Progenitor cell of endocrine pancreas (in vitro differentiated cells): ENCODE data around the gene TRIM47. TPM values are rescaled to one million over a fixed set of nuclear protein-coding genes. Genes with fewer than 3 reads are reported as not detected.

Experiments used
- DNase-seq: peaks from one replicate; pipeline ENCODE4 v3.0.0; 2021; ENCODE audit warnings: low spot score; ENCODE audit not compliant: unreplicated experiment
- H3K27ac Mint-ChIP-seq: 2 replicates; pipeline ENCODE4 v1.8.0; 2021; ENCODE audit warnings: mild to moderate bottlenecking, moderate library complexity, mixed read lengths
- H3K27me3 Mint-ChIP-seq: 2 replicates; pipeline ENCODE4 v1.8.0; 2021; ENCODE audit warnings: mixed read lengths
- H3K36me3 Mint-ChIP-seq: 2 replicates; pipeline ENCODE4 v1.8.0; 2022; ENCODE audit warnings: mixed read lengths; ENCODE audit not compliant: insufficient read depth
- H3K4me1 Mint-ChIP-seq: 2 replicates; pipeline ENCODE4 v1.8.0; 2021; ENCODE audit warnings: low read depth, mixed read lengths
- H3K4me3 Mint-ChIP-seq: 2 replicates; pipeline ENCODE4 v1.8.0; 2021; ENCODE audit warnings: low read depth, mild to moderate bottlenecking, moderate library complexity, mixed read lengths
- H3K9me3 Mint-ChIP-seq: 2 replicates; pipeline ENCODE4 v1.8.0; 2021; ENCODE audit warnings: low read depth, mixed read lengths
- CTCF ChIP-seq: fragments of 200-600 bp; sonication (generic); IDR thresholded peaks from one replicate; pipeline ENCODE4 v1.5.0; 2021; ENCODE audit warnings: antibody characterized with exemption, mild to moderate bottlenecking; ENCODE audit not compliant: unreplicated experiment
- total RNA-seq: library from RNA; stranded (reverse); gene quantifications from 2 replicates; pipeline ENCODE4 v1.2.1, GENCODE V29; 2021

Gene TRIM47
- total RNA-seq, 1 donor from 2014 or later, result 1.0 TPM

- Mint-ChIP-seq H3K4me3 (peak within 1 kb of the TSS; percentile 85), H3K27ac (peak within 1 kb of the TSS; percentile 98), H3K4me1 (peaks cover 2% of the 10 kb centered on the region), H3K36me3 (peaks cover 2% of the 10 kb centered on the region), H3K9me3 (no peaks in the 10 kb centered on the region), H3K27me3 (no peaks in the 10 kb centered on the region)
- DNase-seq, result peak; percentile 96
- TF ChIP-seq CTCF, result peak; percentile 99
These were observed 26.6 kb upstream of the TRIM47 start, which contains the start of gene MRPL38 for GRCh38 chr17:75904749-75905521. Gene MRPL38, minus strand, starts transcription at chr17:75904884. Its CDS starts 9 bp downstream, at chr17:75904875.

GRCh38 chr17:75902406-75902805, 24.0 kb upstream of the TRIM47 start:
- no peaks in the 10 kb centered on the region for H3K27me3 Mint-ChIP-seq
- H3K4me3 Mint-ChIP-seq, result no peak overlapping the region
- no peak for TF ChIP-seq CTCF
- H3K9me3 Mint-ChIP-seq, result no peaks in the 10 kb centered on the region
- H3K4me1 Mint-ChIP-seq, result peaks cover 2% of the 10 kb centered on the region
- peaks cover 2% of the 10 kb centered on the region for H3K36me3 Mint-ChIP-seq
- H3K27ac Mint-ChIP-seq, result no peak overlapping the region
- no peak for DNase-seq

GRCh38 chr17:75901727-75902126, 23.3 kb upstream of the TRIM47 start:
- peaks cover 2% of the 10 kb centered on the region for H3K4me1 Mint-ChIP-seq
- no peak overlapping the region for H3K4me3 Mint-ChIP-seq
- H3K36me3 Mint-ChIP-seq, result peaks cover 2% of the 10 kb centered on the region
- no peak for TF ChIP-seq CTCF
- H3K9me3 Mint-ChIP-seq, result no peaks in the 10 kb centered on the region
- no peaks in the 10 kb centered on the region for H3K27me3 Mint-ChIP-seq
- H3K27ac Mint-ChIP-seq, result no peak overlapping the region
- no peak for DNase-seq

DNA sequence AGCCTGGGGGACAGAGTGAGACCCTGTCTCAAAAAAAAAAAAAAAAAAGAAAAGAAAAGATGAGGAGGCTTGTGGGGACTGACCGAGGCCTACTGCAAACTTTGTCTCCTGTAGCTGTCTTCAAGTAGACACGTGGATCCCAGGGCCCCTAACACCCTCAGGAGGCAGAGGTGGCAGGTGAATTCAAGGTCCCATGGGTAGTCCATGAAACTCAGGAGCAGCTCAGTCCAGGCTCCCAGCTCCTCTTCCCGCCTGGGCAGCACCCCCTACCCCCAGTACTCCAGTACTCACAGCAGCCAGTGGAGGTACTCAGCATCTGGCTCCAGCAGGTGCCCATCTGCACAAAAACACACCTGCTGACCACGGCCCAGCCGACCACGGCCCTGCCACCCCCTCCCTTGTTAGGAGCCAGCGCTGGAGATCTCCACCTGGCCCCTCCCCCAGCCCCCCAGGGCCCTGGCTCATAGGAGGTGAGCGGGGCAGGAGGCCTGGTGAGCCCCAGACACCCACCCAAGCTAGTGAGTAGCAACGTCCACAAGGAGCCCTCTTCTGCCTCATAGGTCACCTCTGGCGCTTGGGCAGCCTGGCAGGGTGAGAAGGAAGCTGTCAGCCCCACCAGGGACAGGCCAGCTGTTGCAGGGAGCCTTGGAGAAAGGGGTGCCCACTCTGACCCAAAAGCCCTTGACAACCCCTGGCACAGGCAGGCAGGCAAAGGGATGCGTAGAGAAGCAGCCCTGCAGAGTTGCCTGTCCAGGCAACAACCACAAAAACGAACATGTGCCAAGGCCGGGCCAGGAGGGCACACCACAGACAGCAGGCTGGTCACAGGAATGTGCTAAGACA, 22.5 kb upstream of the TRIM47 start:
- peaks cover 2% of the 10 kb centered on the region for H3K36me3 Mint-ChIP-seq
- H3K27me3 Mint-ChIP-seq, result no peaks in the 10 kb centered on the region
- TF ChIP-seq CTCF, result no peak

GRCh38 chr17:75899767-75900468, 21.5 kb upstream of the TRIM47 start:
- H3K4me1 Mint-ChIP-seq, result peaks cover 10% of the 10 kb centered on the region
- DNase-seq, result no peak
- TF ChIP-seq CTCF, result no peak
- H3K4me3 Mint-ChIP-seq, result no peak overlapping the region
- H3K27me3 Mint-ChIP-seq, result peaks cover 9% of the 10 kb centered on the region
- H3K9me3 Mint-ChIP-seq, result no peaks in the 10 kb centered on the region
- H3K36me3 Mint-ChIP-seq, result peaks cover 2% of the 10 kb centered on the region
- peak overlapping the region; percentile 67 for H3K27ac Mint-ChIP-seq

More for the DNA sequence above, 22.5 kb upstream of the TRIM47 start:
- no peak for DNase-seq
- H3K27ac Mint-ChIP-seq, result no peak overlapping the region
- no peak overlapping the region for H3K4me3 Mint-ChIP-seq
- H3K9me3 Mint-ChIP-seq, result no peaks in the 10 kb centered on the region
- H3K4me1 Mint-ChIP-seq, result peaks cover 2% of the 10 kb centered on the region
